Hepatocyte (in vitro differentiated cells): ENCODE results near the gene CAPN8. TPM values are rescaled to one million over a fixed set of nuclear protein-coding genes. Genes with fewer than 3 reads are reported as not detected.

ENCODE experiments used
- DNase-seq: peaks from one replicate; pipeline ENCODE4 v3.0.0-alpha.2; 2016; ENCODE audit warnings: low spot score
- H2AFZ ChIP-seq: fragments of 200-600 bp; sonication (generic); 2 replicates; pipeline ENCODE4 v1.6.0; 2016; ENCODE audit warnings: antibody characterized with exemption, mild to moderate bottlenecking
- H3K27ac ChIP-seq: fragments of 200-600 bp; sonication (generic); 2 replicates; pipeline ENCODE4 v1.5.1; 2016; ENCODE audit warnings: mild to moderate bottlenecking
- H3K27me3 ChIP-seq: fragments of 200-600 bp; sonication (generic); 2 replicates; pipeline ENCODE4 v1.6.1; 2016
- H3K36me3 ChIP-seq: fragments of 200-600 bp; sonication (generic); replicated peaks from 2 replicates; pipeline ENCODE4 v1.5.1; 2016; ENCODE audit warnings: low read depth; ENCODE audit not compliant: insufficient read depth
- H3K4me1 ChIP-seq: fragments of 200-600 bp; sonication (generic); 2 replicates; pipeline ENCODE4 v1.5.1; 2016; ENCODE audit warnings: mild to moderate bottlenecking, moderate library complexity; ENCODE audit not compliant: insufficient read depth
- H3K4me2 ChIP-seq: fragments of 200-600 bp; sonication (generic); 2 replicates; pipeline ENCODE4 v1.6.0; 2016
- H3K4me3 ChIP-seq: fragments of 200-600 bp; sonication (generic); 2 replicates; pipeline ENCODE4 v1.5.1; 2016; ENCODE audit warnings: mild to moderate bottlenecking
- H3K79me2 ChIP-seq: fragments of 200-600 bp; sonication (generic); 2 replicates; pipeline ENCODE4 v1.6.0; 2017; ENCODE audit warnings: mild to moderate bottlenecking
- H3K9me2 ChIP-seq: fragments of 200-600 bp; sonication (generic); replicated peaks from 2 replicates; pipeline ENCODE4 v1.6.0; 2017; ENCODE audit warnings: mild to moderate bottlenecking; ENCODE audit not compliant: insufficient read depth
- H3K9me3 ChIP-seq: fragments of 200-600 bp; sonication (generic); 2 replicates; pipeline ENCODE4 v1.5.1; 2016; ENCODE audit warnings: low read depth, mild to moderate bottlenecking
- H4K20me1 ChIP-seq: fragments of 200-600 bp; sonication (generic); 2 replicates; pipeline ENCODE4 v1.6.0; 2016; ENCODE audit warnings: mild to moderate bottlenecking; ENCODE audit not compliant: insufficient read depth, poor library complexity, severe bottlenecking
- EZH2 ChIP-seq: fragments of 200-600 bp; sonication (generic); IDR thresholded peaks from 2 replicates; pipeline ENCODE4 v1.6.1; 2016; ENCODE audit warnings: antibody characterized with exemption, mild to moderate bottlenecking, borderline replicate concordance
- EZH2phosphoT487 ChIP-seq: fragments of 200-600 bp; sonication (generic); IDR thresholded peaks from one replicate; pipeline ENCODE4 v1.6.1; 2018; ENCODE audit warnings: antibody characterized with exemption, mild to moderate bottlenecking, low read depth, moderate library complexity; ENCODE audit not compliant: unreplicated experiment, severe bottlenecking
- WGBS: methylation state at CpG from one replicate; pipeline ENCODE4 v1.1.6; 2016; ENCODE audit warnings: low lambda C conversion rate; ENCODE audit errors: missing lambda C conversion rate; 5-methylcytosine and 5-hydroxymethylcytosine counted together
- polyA plus RNA-seq: library from polyadenylated mRNA; unstranded; fragments of >200 nt; fragmentation: Nextera tagmentation; extraction: Ambion mirVana; gene quantifications from 2 replicates; pipeline ENCODE4 v1.2.1, GENCODE V29; 2016
- total RNA-seq: library from RNA; depleted of rRNA; stranded (reverse); fragments of >200 nt; gene quantifications from 2 replicates; pipeline ENCODE4 v1.2.3, GENCODE V29; 2014
- TF ChIP-seq, protein P1 (sequence below): fragments of 200-600 bp; sonication (generic); IDR thresholded peaks from 2 replicates; pipeline ENCODE4 v1.5.1; 2016; ENCODE audit warnings: antibody characterized with exemption, mild to moderate bottlenecking; ENCODE audit not compliant: poor library complexity

CAPN8 gene
- total and polyA plus RNA-seq, 2 experiments from 2014 or later: 16.4 to 18.0 TPM

DNA sequence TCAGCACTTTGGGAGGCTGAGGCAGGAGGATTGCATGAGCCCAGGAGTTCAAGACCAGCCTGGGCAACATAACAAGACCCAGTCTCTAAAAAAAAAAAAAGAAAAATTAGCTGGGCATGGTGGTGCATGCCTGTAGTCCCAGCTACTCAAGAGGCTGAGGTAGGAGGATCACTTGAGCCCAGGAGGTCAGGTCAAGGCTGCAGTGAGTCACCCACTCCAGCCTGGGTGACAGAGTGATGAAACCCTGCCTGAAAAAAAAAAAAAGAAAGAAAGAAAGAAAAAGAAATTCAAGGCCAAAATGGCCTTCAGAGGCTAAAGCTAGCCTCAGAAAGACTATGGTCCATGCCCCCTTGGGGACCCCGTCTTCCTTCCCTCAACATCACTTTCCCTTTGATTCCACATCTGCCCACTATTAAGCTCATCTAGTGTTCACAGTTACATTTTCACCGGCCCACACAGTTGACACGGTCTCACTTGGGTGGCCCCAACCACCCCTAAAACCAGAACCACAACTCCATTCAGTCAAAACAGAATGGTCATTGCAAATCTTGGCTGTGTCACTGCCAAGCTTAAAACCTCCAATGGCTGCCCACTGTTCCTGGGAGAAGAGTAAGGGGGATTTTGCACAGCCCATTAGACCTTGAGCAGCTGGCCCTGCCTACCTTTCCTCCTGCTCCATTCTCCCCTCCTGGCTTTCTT lies 2.1 kb upstream of the CAPN8 start:
- H3K79me2 ChIP-seq: no peaks in the 10 kb centered on the region
- no peaks in the 10 kb centered on the region for H3K9me3 ChIP-seq
- no peaks in the 10 kb centered on the region for H3K27me3 ChIP-seq
- H3K4me3 ChIP-seq: no peak overlapping the region
- H3K27ac ChIP-seq: no peak overlapping the region
- no peak overlapping the region for H3K4me2 ChIP-seq
- no peaks in the 10 kb centered on the region for H3K4me1 ChIP-seq
- no peak overlapping the region for H2AFZ ChIP-seq
- no peak for DNase-seq
- WGBS: 95% methylated on average over 3 of the region's 3 CpGs
- no peaks in the 10 kb centered on the region for H3K9me2 ChIP-seq
- TF ChIP-seq, protein P1, sequence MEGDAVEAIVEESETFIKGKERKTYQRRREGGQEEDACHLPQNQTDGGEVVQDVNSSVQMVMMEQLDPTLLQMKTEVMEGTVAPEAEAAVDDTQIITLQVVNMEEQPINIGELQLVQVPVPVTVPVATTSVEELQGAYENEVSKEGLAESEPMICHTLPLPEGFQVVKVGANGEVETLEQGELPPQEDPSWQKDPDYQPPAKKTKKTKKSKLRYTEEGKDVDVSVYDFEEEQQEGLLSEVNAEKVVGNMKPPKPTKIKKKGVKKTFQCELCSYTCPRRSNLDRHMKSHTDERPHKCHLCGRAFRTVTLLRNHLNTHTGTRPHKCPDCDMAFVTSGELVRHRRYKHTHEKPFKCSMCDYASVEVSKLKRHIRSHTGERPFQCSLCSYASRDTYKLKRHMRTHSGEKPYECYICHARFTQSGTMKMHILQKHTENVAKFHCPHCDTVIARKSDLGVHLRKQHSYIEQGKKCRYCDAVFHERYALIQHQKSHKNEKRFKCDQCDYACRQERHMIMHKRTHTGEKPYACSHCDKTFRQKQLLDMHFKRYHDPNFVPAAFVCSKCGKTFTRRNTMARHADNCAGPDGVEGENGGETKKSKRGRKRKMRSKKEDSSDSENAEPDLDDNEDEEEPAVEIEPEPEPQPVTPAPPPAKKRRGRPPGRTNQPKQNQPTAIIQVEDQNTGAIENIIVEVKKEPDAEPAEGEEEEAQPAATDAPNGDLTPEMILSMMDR: no peak
- TF ChIP-seq EZH2 (no peak), EZH2phosphoT487 (no peak)
- no peaks in the 10 kb centered on the region for H3K36me3 ChIP-seq
- no peaks in the 10 kb centered on the region for H4K20me1 ChIP-seq

GRCh38 chr1:223664106-223664505 lies 1.4 kb downstream of the CAPN8 start:
- DNase-seq: no peak
- Histone ChIP-seq H3K79me2 (no peaks in the 10 kb centered on the region), H3K27ac (no peak overlapping the region)

DNA sequence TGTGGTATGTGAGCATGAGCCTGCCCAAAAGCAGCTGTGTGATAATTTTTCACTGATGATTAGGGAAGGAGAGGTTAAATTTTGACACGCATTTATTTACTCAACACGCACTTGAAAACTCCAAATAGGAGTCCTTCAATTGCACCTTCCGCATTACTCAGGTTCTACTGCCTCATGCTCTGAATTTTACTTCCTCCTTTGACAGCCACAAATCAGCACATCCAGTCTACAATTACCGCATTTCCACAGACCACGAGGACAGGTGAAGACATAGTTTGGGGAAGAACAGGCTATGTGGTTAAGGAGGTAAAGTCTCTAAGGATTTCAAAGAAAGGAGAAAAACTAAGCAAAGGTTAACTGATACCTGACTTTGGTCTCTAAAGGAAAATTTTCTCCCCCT lies 2.6 kb downstream of the CAPN8 start:
- Histone ChIP-seq H4K20me1 (no peaks in the 10 kb centered on the region), H3K9me2 (no peaks in the 10 kb centered on the region), H3K4me3 (no peak overlapping the region), H3K4me1 (no peaks in the 10 kb centered on the region), H3K27ac (peak overlapping the region; percentile 44), H3K4me2 (peak overlapping the region; percentile 57), H3K79me2 (no peaks in the 10 kb centered on the region), H2AFZ (no peak overlapping the region), H3K27me3 (no peaks in the 10 kb centered on the region), H3K9me3 (no peaks in the 10 kb centered on the region), H3K36me3 (no peaks in the 10 kb centered on the region)
- WGBS: 71% methylated on average over 5 of the region's 5 CpGs
- no peak for DNase-seq
- TF ChIP-seq EZH2phosphoT487 (no peak), EZH2 (no peak)
- TF ChIP-seq, protein P1: no peak

More at GRCh38 chr1:223664106-223664505, 1.4 kb downstream of the CAPN8 start:
- Histone ChIP-seq H3K9me2 (no peaks in the 10 kb centered on the region), H3K4me2 (peak overlapping the region; percentile 57), H3K27me3 (no peaks in the 10 kb centered on the region), H3K36me3 (no peaks in the 10 kb centered on the region), H2AFZ (no peak overlapping the region), H3K4me3 (no peak overlapping the region), H3K9me3 (no peaks in the 10 kb centered on the region), H3K4me1 (no peaks in the 10 kb centered on the region), H4K20me1 (no peaks in the 10 kb centered on the region)
- TF ChIP-seq EZH2phosphoT487 (no peak), EZH2 (no peak)
- TF ChIP-seq, protein P1: no peak
- 77% methylated on average over 5 of the region's 5 CpGs for WGBS
